ENCODE data around the gene JUNB.

JUNB gene

GRCh38 chr19:12796146-12797071 lies 5.1 kb downstream of the JUNB start:
- no peak for TF ChIP-seq ZFX (IDR thresholded peaks at IDR 0.05; ENCODE audit: borderline replicate concordance)
- TF ChIP-seq CTCF (IDR thresholded peaks at IDR 0.05) = peak; percentile 92
- peak overlapping the region; percentile 98 for H3K27ac ChIP-seq

GRCh38 chr19:12797141-12797587 lies 5.9 kb downstream of the JUNB start:
- TF ChIP-seq ZFX (IDR thresholded peaks at IDR 0.05; ENCODE audit: borderline replicate concordance) (no peak), CTCF (IDR thresholded peaks at IDR 0.05) (no peak)

GRCh38 chr19:12797607-12798006 lies 6.3 kb downstream of the JUNB start:
- H3K27ac ChIP-seq = peak overlapping the region; percentile 98; the same call in 1 of the 2 replicates

More at GRCh38 chr19:12797141-12797587, 5.9 kb downstream of the JUNB start:
- H3K27ac ChIP-seq = peak overlapping the region; percentile 98; the same call in 1 of the 2 replicates

GRCh38 chr19:12799742-12800465 lies 8.6 kb downstream of the JUNB start:
- H3K27ac ChIP-seq = peak overlapping the region; percentile 85
- TF ChIP-seq ZFX (IDR thresholded peaks at IDR 0.05; ENCODE audit: borderline replicate concordance) = no peak
- no peak for TF ChIP-seq CTCF (IDR thresholded peaks at IDR 0.05)

GRCh38 chr19:12800466-12800770 lies 9.1 kb downstream of the JUNB start:
- TF ChIP-seq ZFX (IDR thresholded peaks at IDR 0.05; ENCODE audit: borderline replicate concordance) = no peak
- TF ChIP-seq CTCF (IDR thresholded peaks at IDR 0.05) = no peak
- peak overlapping the region; percentile 85 for H3K27ac ChIP-seq

- no peak for TF ChIP-seq ZFX (IDR thresholded peaks at IDR 0.05; ENCODE audit: borderline replicate concordance)
- H3K27ac ChIP-seq = peak overlapping the region; percentile 85
Measured at GRCh38 chr19:12800923-12801465, 9.7 kb downstream of the JUNB start.

- H3K27ac ChIP-seq = peak within 1 kb of the TSS; percentile 85
- TF ChIP-seq CTCF (IDR thresholded peaks at IDR 0.05) = no peak
- no peak for TF ChIP-seq ZFX (IDR thresholded peaks at IDR 0.05; ENCODE audit: borderline replicate concordance)
Measured at GRCh38 chr19:12801466-12802266, 10.4 kb downstream of the JUNB start, which contains the start of the genes PRDX2 and THSD8. PRDX2 (minus strand) TSS chr19:12801800; CDS start chr19:12801261, 539 bp downstream. THSD8 (plus strand) TSS chr19:12802069; CDS start chr19:12802072, 3 bp downstream.
